ENCODE measurements around the gene KMO.

KMO gene

GRCh38 chr1:241636291-241636690 lies 104.1 kb downstream of the KMO start:
- no peaks in the 10 kb centered on the region for H3K27me3 ChIP-seq (ENCODE audit: control insufficient read depth, insufficient read depth, low read length)
- no peak overlapping the region for H3K27ac ChIP-seq (ENCODE audit: low read length)
- H3K4me1 ChIP-seq (ENCODE audit: control insufficient read depth, low read depth, low read length), result peaks cover 25% of the 10 kb centered on the region
- no peaks in the 10 kb centered on the region for H3K9me3 ChIP-seq (ENCODE audit: control insufficient read depth, low read depth, low read length)
- no peak overlapping the region for H3K4me3 ChIP-seq (ENCODE audit: low read length)
- H3K36me3 ChIP-seq (ENCODE audit: control insufficient read depth, low read depth, low read length), result peaks cover 22% of the 10 kb centered on the region
- H3K9ac ChIP-seq (ENCODE audit: low read length), result no peak overlapping the region

GRCh38 chr1:241637046-241637590 lies 104.9 kb downstream of the KMO start:
- no peak overlapping the region for H3K9ac ChIP-seq (ENCODE audit: low read length)
- peaks cover 20% of the 10 kb centered on the region for H3K36me3 ChIP-seq (ENCODE audit: control insufficient read depth, low read depth, low read length)
- H3K9me3 ChIP-seq (ENCODE audit: control insufficient read depth, low read depth, low read length), result no peaks in the 10 kb centered on the region
- H3K27me3 ChIP-seq (ENCODE audit: control insufficient read depth, insufficient read depth, low read length), result no peaks in the 10 kb centered on the region
- H3K4me3 ChIP-seq (ENCODE audit: low read length), result peak overlapping the region; percentile 94
- no peak overlapping the region for H3K27ac ChIP-seq (ENCODE audit: low read length)
- peaks cover 19% of the 10 kb centered on the region for H3K4me1 ChIP-seq (ENCODE audit: control insufficient read depth, low read depth, low read length)

- Histone ChIP-seq H3K4me3 (ENCODE audit: low read length) (peak overlapping the region; percentile 94), H3K27ac (ENCODE audit: low read length) (no peak overlapping the region), H3K9me3 (ENCODE audit: control insufficient read depth, low read depth, low read length) (no peaks in the 10 kb centered on the region), H3K27me3 (ENCODE audit: control insufficient read depth, insufficient read depth, low read length) (no peaks in the 10 kb centered on the region), H3K9ac (ENCODE audit: low read length) (no peak overlapping the region), H3K36me3 (ENCODE audit: control insufficient read depth, low read depth, low read length) (peaks cover 17% of the 10 kb centered on the region), H3K4me1 (ENCODE audit: control insufficient read depth, low read depth, low read length) (peaks cover 15% of the 10 kb centered on the region)
Observed at GRCh38 chr1:241637604-241638003, 105.4 kb downstream of the KMO start.

GRCh38 chr1:241638099-241638682 lies 106.0 kb downstream of the KMO start:
- H3K4me3 ChIP-seq (ENCODE audit: low read length), result peak overlapping the region; percentile 94
- H3K9ac ChIP-seq (ENCODE audit: low read length), result peak overlapping the region; percentile 88
- H3K4me1 ChIP-seq (ENCODE audit: control insufficient read depth, low read depth, low read length), result peaks cover 15% of the 10 kb centered on the region
- H3K36me3 ChIP-seq (ENCODE audit: control insufficient read depth, low read depth, low read length), result peaks cover 17% of the 10 kb centered on the region
- no peaks in the 10 kb centered on the region for H3K9me3 ChIP-seq (ENCODE audit: control insufficient read depth, low read depth, low read length)
- H3K27me3 ChIP-seq (ENCODE audit: control insufficient read depth, insufficient read depth, low read length), result no peaks in the 10 kb centered on the region
- H3K27ac ChIP-seq (ENCODE audit: low read length), result no peak overlapping the region

- no peaks in the 10 kb centered on the region for H3K27me3 ChIP-seq (ENCODE audit: control insufficient read depth, insufficient read depth, low read length)
- H3K4me3 ChIP-seq (ENCODE audit: low read length), result peak overlapping the region; percentile 94
- peaks cover 15% of the 10 kb centered on the region for H3K4me1 ChIP-seq (ENCODE audit: control insufficient read depth, low read depth, low read length)
- no peak overlapping the region for H3K27ac ChIP-seq (ENCODE audit: low read length)
- H3K9ac ChIP-seq (ENCODE audit: low read length), result peak overlapping the region; percentile 88
- peaks cover 17% of the 10 kb centered on the region for H3K36me3 ChIP-seq (ENCODE audit: control insufficient read depth, low read depth, low read length)
- no peaks in the 10 kb centered on the region for H3K9me3 ChIP-seq (ENCODE audit: control insufficient read depth, low read depth, low read length)
Observed at GRCh38 chr1:241638909-241639622, 106.9 kb downstream of the KMO start.

- Histone ChIP-seq H3K27ac (ENCODE audit: low read length) (peak overlapping the region; percentile 54), H3K9me3 (ENCODE audit: control insufficient read depth, low read depth, low read length) (no peaks in the 10 kb centered on the region), H3K36me3 (ENCODE audit: control insufficient read depth, low read depth, low read length) (peaks cover 14% of the 10 kb centered on the region), H3K9ac (ENCODE audit: low read length) (peak overlapping the region; percentile 88), H3K4me1 (ENCODE audit: control insufficient read depth, low read depth, low read length) (peaks cover 15% of the 10 kb centered on the region), H3K4me3 (ENCODE audit: low read length) (peak overlapping the region; percentile 94), H3K27me3 (ENCODE audit: control insufficient read depth, insufficient read depth, low read length) (no peaks in the 10 kb centered on the region)
Observed at GRCh38 chr1:241639623-241640148, 107.5 kb downstream of the KMO start.

- H3K4me1 ChIP-seq (ENCODE audit: control insufficient read depth, low read depth, low read length), result peaks cover 15% of the 10 kb centered on the region
- peak within 1 kb of the TSS; percentile 54 for H3K27ac ChIP-seq (ENCODE audit: low read length)
Observed at GRCh38 chr1:241640149-241640866, 108.1 kb downstream of the KMO start, which contains the start of the genes CHML and OPN3. Gene CHML (minus strand): TSS chr1:241640369. CDS start chr1:241635766, 4,603 bp downstream. Gene OPN3 (minus strand): TSS chr1:241640369. CDS start chr1:241640254, 115 bp downstream.

GRCh38 chr1:241640867-241641622 lies 108.9 kb downstream of the KMO start:
- Histone ChIP-seq H3K27ac (ENCODE audit: low read length) (no peak overlapping the region), H3K9me3 (ENCODE audit: control insufficient read depth, low read depth, low read length) (no peaks in the 10 kb centered on the region), H3K36me3 (ENCODE audit: control insufficient read depth, low read depth, low read length) (peaks cover 3% of the 10 kb centered on the region), H3K27me3 (ENCODE audit: control insufficient read depth, insufficient read depth, low read length) (no peaks in the 10 kb centered on the region), H3K4me1 (ENCODE audit: control insufficient read depth, low read depth, low read length) (peaks cover 15% of the 10 kb centered on the region), H3K4me3 (ENCODE audit: low read length) (peak overlapping the region; percentile 48), H3K9ac (ENCODE audit: low read length) (no peak overlapping the region)

More at GRCh38 chr1:241640149-241640866, 108.1 kb downstream of the KMO start, which contains the start of the genes CHML and OPN3:
- Histone ChIP-seq H3K27me3 (ENCODE audit: control insufficient read depth, insufficient read depth, low read length) (no peaks in the 10 kb centered on the region), H3K9ac (ENCODE audit: low read length) (peak within 1 kb of the TSS; percentile 88), H3K36me3 (ENCODE audit: control insufficient read depth, low read depth, low read length) (peaks cover 8% of the 10 kb centered on the region), H3K9me3 (ENCODE audit: control insufficient read depth, low read depth, low read length) (no peaks in the 10 kb centered on the region), H3K4me3 (ENCODE audit: low read length) (peak within 1 kb of the TSS; percentile 94)

- Histone ChIP-seq H3K27ac (ENCODE audit: low read length) (no peak overlapping the region), H3K4me1 (ENCODE audit: control insufficient read depth, low read depth, low read length) (peaks cover 14% of the 10 kb centered on the region), H3K9ac (ENCODE audit: low read length) (no peak overlapping the region), H3K36me3 (ENCODE audit: control insufficient read depth, low read depth, low read length) (no peaks in the 10 kb centered on the region), H3K27me3 (ENCODE audit: control insufficient read depth, insufficient read depth, low read length) (no peaks in the 10 kb centered on the region), H3K9me3 (ENCODE audit: control insufficient read depth, low read depth, low read length) (no peaks in the 10 kb centered on the region), H3K4me3 (ENCODE audit: low read length) (no peak overlapping the region)
Observed at GRCh38 chr1:241641773-241642592, 109.8 kb downstream of the KMO start.

GRCh38 chr1:241642593-241642944 lies 110.4 kb downstream of the KMO start:
- Histone ChIP-seq H3K36me3 (ENCODE audit: control insufficient read depth, low read depth, low read length) (no peaks in the 10 kb centered on the region), H3K9me3 (ENCODE audit: control insufficient read depth, low read depth, low read length) (no peaks in the 10 kb centered on the region), H3K9ac (ENCODE audit: low read length) (no peak overlapping the region), H3K27me3 (ENCODE audit: control insufficient read depth, insufficient read depth, low read length) (no peaks in the 10 kb centered on the region), H3K4me1 (ENCODE audit: control insufficient read depth, low read depth, low read length) (peaks cover 9% of the 10 kb centered on the region), H3K27ac (ENCODE audit: low read length) (no peak overlapping the region), H3K4me3 (ENCODE audit: low read length) (no peak overlapping the region)
